H9 (cell line): ENCODE measurements around the gene ZCWPW1. TPM values are rescaled to one million over a fixed set of nuclear protein-coding genes. Genes with fewer than 3 reads are reported as not detected.

Experiments
- DNase-seq: peaks from one replicate; pipeline ENCODE4 v3.0.0-alpha.2; 2017
- H2AFZ ChIP-seq: one replicate; pipeline ENCODE4 v1.6.1; 2013; ENCODE audit warnings: mild to moderate bottlenecking, low read length, control low read depth, moderate library complexity
- H2AK5ac ChIP-seq: 2 replicates; pipeline ENCODE4 v1.6.1; 2013; ENCODE audit warnings: low read length, control low read depth, mixed read lengths; ENCODE audit not compliant: insufficient read length
- H2BK120ac ChIP-seq: one replicate; pipeline ENCODE4 v1.6.1; 2013; ENCODE audit warnings: low read depth, mild to moderate bottlenecking, low read length, control low read depth, inconsistent platforms; ENCODE audit not compliant: poor library complexity, severe bottlenecking
- H2BK12ac ChIP-seq: 2 replicates; pipeline ENCODE4 v1.6.1; 2013; ENCODE audit warnings: low read length, control low read depth, mixed read lengths, low read depth; ENCODE audit not compliant: insufficient read length
- H2BK15ac ChIP-seq: 2 replicates; pipeline ENCODE4 v1.6.1; 2013; ENCODE audit warnings: low read depth, low read length, control low read depth
- H2BK20ac ChIP-seq: one replicate; pipeline ENCODE4 v1.6.1; 2013; ENCODE audit warnings: low read depth, mild to moderate bottlenecking, low read length, control low read depth, inconsistent platforms; ENCODE audit not compliant: poor library complexity, severe bottlenecking
- H2BK5ac ChIP-seq: 2 replicates; pipeline ENCODE4 v1.6.1; 2013; ENCODE audit warnings: low read length, control low read depth, mixed read lengths; ENCODE audit not compliant: insufficient read length
- H3K14ac ChIP-seq: 2 replicates; pipeline ENCODE4 v1.6.1; 2013; ENCODE audit warnings: low read length, control low read depth; ENCODE audit not compliant: insufficient read depth
- H3K18ac ChIP-seq: 2 replicates; pipeline ENCODE4 v1.6.1; 2013; ENCODE audit warnings: low read depth, mild to moderate bottlenecking, mixed read lengths, low read length, control low read depth; ENCODE audit not compliant: insufficient read length
- H3K23ac ChIP-seq: 2 replicates; pipeline ENCODE4 v1.6.1; 2013; ENCODE audit warnings: low read length, control low read depth, mixed read lengths, low read depth; ENCODE audit not compliant: insufficient read length
- H3K23me2 ChIP-seq: 2 replicates; pipeline ENCODE4 v1.6.1; 2013; ENCODE audit warnings: low read depth, mild to moderate bottlenecking, mixed read lengths, low read length, control low read depth; ENCODE audit not compliant: insufficient read length, poor library complexity, severe bottlenecking
- H3K27ac ChIP-seq: 2 replicates; pipeline ENCODE4 v1.5.1; 2013; ENCODE audit warnings: low read length, control low read depth, mixed read lengths, low read depth; ENCODE audit not compliant: insufficient read length
- H3K27me3 ChIP-seq: 2 replicates; pipeline ENCODE4 v1.6.1; 2013; ENCODE audit warnings: low read length, control low read depth, inconsistent platforms; ENCODE audit not compliant: insufficient read depth
- H3K4ac ChIP-seq: 2 replicates; pipeline ENCODE4 v1.6.1; 2013; ENCODE audit warnings: low read depth, mild to moderate bottlenecking, control low read depth, inconsistent platforms, low read length, moderate library complexity
- H3K4me1 ChIP-seq: 2 replicates; pipeline ENCODE4 v1.6.1; 2013; ENCODE audit warnings: low read length, control low read depth, inconsistent platforms; ENCODE audit not compliant: insufficient read depth
- H3K4me2 ChIP-seq: 2 replicates; pipeline ENCODE4 v1.6.1; 2013; ENCODE audit warnings: low read length, control low read depth, mixed read lengths; ENCODE audit not compliant: insufficient read length, insufficient read depth
- H3K56ac ChIP-seq: 2 replicates; pipeline ENCODE4 v1.6.1; 2013; ENCODE audit warnings: low read depth, mild to moderate bottlenecking, mixed read lengths, low read length, control low read depth; ENCODE audit not compliant: insufficient read length
- H3K79me1 ChIP-seq: 2 replicates; pipeline ENCODE4 v1.6.1; 2013; ENCODE audit warnings: low read depth, mild to moderate bottlenecking, moderate library complexity, low read length, control low read depth, inconsistent platforms; ENCODE audit not compliant: insufficient read depth, poor library complexity, severe bottlenecking
- H3K79me2 ChIP-seq: 2 replicates; pipeline ENCODE4 v1.6.1; 2013; ENCODE audit warnings: low read length, control low read depth, inconsistent platforms; ENCODE audit not compliant: insufficient read depth
- H3K9ac ChIP-seq: 2 replicates; pipeline ENCODE4 v1.6.1; 2013; ENCODE audit warnings: low read length, control low read depth, mixed read lengths; ENCODE audit not compliant: insufficient read length; ENCODE audit errors: extremely low read depth
- H3K9me3 ChIP-seq: one replicate; pipeline ENCODE4 v1.6.1; 2013; ENCODE audit warnings: low read depth, low read length, inconsistent platforms; ENCODE audit not compliant: control insufficient read depth
- H3T11ph ChIP-seq: one replicate; pipeline ENCODE4 v1.6.1; 2013; ENCODE audit warnings: mild to moderate bottlenecking, low read length, control low read depth, inconsistent platforms
- H4K20me1 ChIP-seq: one replicate; pipeline ENCODE4 v1.6.1; 2013; ENCODE audit not compliant: control insufficient read depth, insufficient read length, insufficient read depth
- H4K5ac ChIP-seq: 2 replicates; pipeline ENCODE4 v1.6.1; 2013; ENCODE audit warnings: low read depth, mild to moderate bottlenecking, mixed read lengths, low read length, control low read depth; ENCODE audit not compliant: insufficient read length
- H4K8ac ChIP-seq: replicated peaks from 2 replicates; pipeline ENCODE4 v1.6.1; 2013; ENCODE audit warnings: low read length, control low read depth, mixed read lengths, low read depth; ENCODE audit not compliant: insufficient read length
- H4K91ac ChIP-seq: 2 replicates; pipeline ENCODE4 v1.6.1; 2013; ENCODE audit warnings: low read depth, mild to moderate bottlenecking, moderate library complexity, mixed read lengths, low read length, control low read depth; ENCODE audit not compliant: insufficient read length
- H3K27ac Mint-ChIP-seq, 3 experiments: 2 replicates in 2 of 3; 3 replicates in 1 of 3; pipeline ENCODE4 v1.8.0; 2020 to 2021; ENCODE audit warnings: mixed read lengths in 3 of 3, mild to moderate bottlenecking in 1 of 3, moderate library complexity in 1 of 3
- H3K27me3 Mint-ChIP-seq: 2 replicates; pipeline ENCODE4 v1.8.0; 2021; ENCODE audit warnings: low read depth, mild to moderate bottlenecking, moderate library complexity, mixed read lengths
- H3K36me3 Mint-ChIP-seq, 3 experiments: 2 replicates in 2 of 3; 3 replicates in 1 of 3; pipeline ENCODE4 v1.8.0; 2020 to 2021; ENCODE audit warnings: low read depth in 3 of 3, mixed read lengths in 3 of 3; ENCODE audit not compliant: insufficient read depth in 1 of 3
- H3K4me1 Mint-ChIP-seq, 2 experiments: 2 replicates each; pipeline ENCODE4 v1.8.0; 2020; ENCODE audit warnings: mixed read lengths in 2 of 2
- H3K4me3 Mint-ChIP-seq, 2 experiments: 2 replicates in 1 of 2; 3 replicates in 1 of 2; pipeline ENCODE4 v1.8.0; 2020 to 2021; ENCODE audit warnings: mild to moderate bottlenecking in 2 of 2, mixed read lengths in 2 of 2, moderate library complexity in 1 of 2
- H3K9me3 Mint-ChIP-seq, 2 experiments: 2 replicates in 1 of 2; 3 replicates in 1 of 2; pipeline ENCODE4 v1.8.0; 2020; ENCODE audit warnings: mild to moderate bottlenecking in 2 of 2, mixed read lengths in 2 of 2, moderate library complexity in 1 of 2
- WGBS: extraction: QIAGEN DNeasy Blood & Tissue Kit; methylation state at CpG from one replicate; pipeline ENCODE4 v1.1.7; 2013; ENCODE audit warnings: missing lambda C conversion rate, low lambda C conversion rate, mixed read lengths; ENCODE audit not compliant: insufficient read length; ENCODE audit errors: extremely low coverage; 5-methylcytosine and 5-hydroxymethylcytosine counted together
- total RNA-seq: library from RNA; stranded (reverse); gene quantifications from 2 replicates; pipeline ENCODE4 v1.2.1, GENCODE V29; 2021
- TF ChIP-seq, protein P1 (sequence below): fragments of 200-600 bp; sonication (generic); conservative IDR thresholded peaks from 3 replicates; pipeline ENCODE4 v1.8.0; 2021; ENCODE audit warnings: antibody characterized with exemption, mild to moderate bottlenecking

Gene ZCWPW1
- total RNA-seq, 1 experiment from 2014 or later: 1.1 TPM

DNA sequence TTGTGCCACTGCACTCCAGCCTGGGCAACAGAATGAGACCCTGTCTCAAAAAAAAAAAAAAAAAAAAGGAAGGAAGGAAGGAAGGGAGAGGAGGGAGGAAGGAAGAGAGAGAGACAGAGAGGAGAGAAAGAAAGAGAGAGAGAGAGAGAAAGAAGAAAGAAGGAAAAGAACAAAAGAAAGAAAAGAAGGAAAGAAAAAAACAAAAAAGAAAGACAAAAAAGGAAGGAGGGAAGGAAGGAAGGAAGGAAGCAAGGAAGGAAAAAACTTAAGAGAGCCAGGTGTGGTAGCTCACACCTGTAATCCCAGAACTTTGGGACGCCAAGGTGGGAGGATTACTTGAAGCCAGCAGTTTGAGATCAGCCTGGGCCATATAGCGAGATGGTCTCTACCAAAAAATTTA lies 36.3 kb upstream of the ZCWPW1 start:
- Histone ChIP-seq H2BK120ac (no peak overlapping the region), H3K27ac (no peak overlapping the region), H2AK5ac (no peak overlapping the region), H3K79me1 (no peaks in the 10 kb centered on the region), H3K4ac (no peak overlapping the region), H2BK15ac (no peak overlapping the region), H3K4me2 (no peak overlapping the region), H4K91ac (no peak overlapping the region), H3K18ac (no peak overlapping the region), H3K27me3 (no peaks in the 10 kb centered on the region), H3K9me3 (no peaks in the 10 kb centered on the region), H3K9ac (no peak overlapping the region), H4K20me1 (peaks cover 4% of the 10 kb centered on the region), H3K14ac (no peak overlapping the region), H4K5ac (no peak overlapping the region), H3K4me1 (no peaks in the 10 kb centered on the region), H3T11ph (no peak overlapping the region), H3K79me2 (no peaks in the 10 kb centered on the region), H2BK20ac (no peak overlapping the region), H3K23ac (no peak overlapping the region), H2BK5ac (no peak overlapping the region), H2AFZ (no peak overlapping the region), H2BK12ac (no peak overlapping the region), H3K23me2 (no peaks in the 10 kb centered on the region), H3K56ac (no peak overlapping the region), H4K8ac (no peak overlapping the region)
- H3K9me3 Mint-ChIP-seq: no peaks in the 10 kb centered on the region
- TF ChIP-seq, protein P1, sequence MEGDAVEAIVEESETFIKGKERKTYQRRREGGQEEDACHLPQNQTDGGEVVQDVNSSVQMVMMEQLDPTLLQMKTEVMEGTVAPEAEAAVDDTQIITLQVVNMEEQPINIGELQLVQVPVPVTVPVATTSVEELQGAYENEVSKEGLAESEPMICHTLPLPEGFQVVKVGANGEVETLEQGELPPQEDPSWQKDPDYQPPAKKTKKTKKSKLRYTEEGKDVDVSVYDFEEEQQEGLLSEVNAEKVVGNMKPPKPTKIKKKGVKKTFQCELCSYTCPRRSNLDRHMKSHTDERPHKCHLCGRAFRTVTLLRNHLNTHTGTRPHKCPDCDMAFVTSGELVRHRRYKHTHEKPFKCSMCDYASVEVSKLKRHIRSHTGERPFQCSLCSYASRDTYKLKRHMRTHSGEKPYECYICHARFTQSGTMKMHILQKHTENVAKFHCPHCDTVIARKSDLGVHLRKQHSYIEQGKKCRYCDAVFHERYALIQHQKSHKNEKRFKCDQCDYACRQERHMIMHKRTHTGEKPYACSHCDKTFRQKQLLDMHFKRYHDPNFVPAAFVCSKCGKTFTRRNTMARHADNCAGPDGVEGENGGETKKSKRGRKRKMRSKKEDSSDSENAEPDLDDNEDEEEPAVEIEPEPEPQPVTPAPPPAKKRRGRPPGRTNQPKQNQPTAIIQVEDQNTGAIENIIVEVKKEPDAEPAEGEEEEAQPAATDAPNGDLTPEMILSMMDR: no peak
- peaks cover 0 to 3% (median 0%) of the 10 kb centered on the region in 3 experiments; a peak in 1 of 7 replicates for H3K36me3 Mint-ChIP-seq
- no peak overlapping the region for H3K4me3 Mint-ChIP-seq
- no CpG with 5 or more reads among the region's 2 CpGs for WGBS
- H3K27ac Mint-ChIP-seq: 0 out of 7 replicates have a peak overlapping the region, but pooled peaks of 1 of the 3 experiments have one; percentile 7
- peaks cover 7% of the 10 kb centered on the region for H3K27me3 Mint-ChIP-seq
- H3K4me1 Mint-ChIP-seq: peaks cover 6 to 11% of the 10 kb centered on the region in 2 experiments; a peak in 3 of 4 replicates
- DNase-seq: no peak
